GM21390 (cell line): ENCODE results near the gene PGBD5.

Experiments
- ATAC-seq: cut with Tn5 transposase; IDR thresholded peaks from one replicate; pipeline ENCODE4 v1.9.1; 2021; ENCODE audit not compliant: unreplicated experiment

Gene PGBD5

DNA sequence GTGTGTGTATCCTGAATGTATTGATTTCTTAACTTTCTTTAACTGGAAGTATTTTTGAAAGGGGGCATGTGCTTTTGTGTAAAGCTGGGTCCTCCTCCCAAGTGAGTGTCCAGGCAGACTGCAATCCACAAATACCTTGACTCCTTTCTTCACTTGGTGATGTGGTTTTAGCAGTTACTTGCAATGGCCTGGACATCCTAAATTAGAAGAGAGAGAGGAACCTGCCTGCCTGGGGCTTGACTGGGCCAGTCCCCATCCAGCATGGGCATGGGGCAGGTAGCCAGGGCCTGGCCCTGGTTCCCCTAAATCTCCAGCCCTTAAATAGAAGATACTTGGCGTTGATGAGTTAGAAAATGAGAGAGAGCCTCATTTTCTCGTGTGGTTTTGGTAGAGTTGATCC, 159.7 kb downstream of the PGBD5 start:
- ATAC-seq: no peak

DNA sequence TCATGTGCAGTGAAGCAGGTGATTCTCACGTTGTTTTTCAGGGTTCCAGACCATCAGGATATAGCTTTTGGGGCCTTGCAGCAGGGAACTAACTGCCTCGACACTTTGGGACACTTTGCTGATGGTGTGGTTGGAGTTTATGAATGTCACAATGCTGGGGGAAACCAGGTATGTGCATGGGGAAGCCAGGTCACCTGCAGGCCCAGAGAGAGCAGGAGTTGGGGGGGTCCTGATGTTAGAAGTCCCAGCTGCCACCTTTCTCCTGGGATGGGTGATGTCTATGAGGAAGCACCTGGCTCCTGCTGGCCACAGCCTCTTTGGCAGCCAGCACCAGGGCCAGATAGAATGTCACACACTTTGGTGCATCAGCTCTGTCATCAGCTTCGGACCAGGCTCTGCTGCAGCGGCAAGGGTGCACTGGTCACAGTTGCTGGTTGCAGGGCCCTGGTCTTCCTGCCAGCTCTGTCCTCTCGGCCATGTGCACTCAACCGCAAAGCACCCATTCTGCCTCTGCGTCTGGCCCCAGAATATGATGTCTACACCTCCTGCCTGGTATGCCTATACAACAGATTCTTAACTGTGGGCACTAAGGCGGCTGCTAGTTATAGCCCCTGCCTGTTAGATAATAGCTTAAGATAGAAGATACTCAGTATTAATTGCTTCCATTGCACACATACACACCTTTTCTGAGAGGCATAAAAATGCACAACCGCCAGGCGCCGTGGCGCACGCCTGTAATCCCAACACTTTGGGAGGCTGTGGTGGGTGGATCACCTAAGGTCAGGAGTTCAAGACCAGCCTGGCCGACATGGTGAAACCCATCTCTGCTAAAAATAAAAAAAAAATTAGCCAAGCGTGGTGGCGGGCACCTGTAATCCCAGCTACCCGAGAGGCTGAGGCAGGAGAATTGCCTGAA, 160.7 kb downstream of the PGBD5 start:
- ATAC-seq: no peak
